ENCODE data around the gene C1GALT1. TPM values are rescaled to one million over a fixed set of nuclear protein-coding genes. Genes with fewer than 3 reads are reported as not detected.

C1GALT1 gene
- total and polyA plus RNA-seq, 9 of the 15 experiments (the other 6 are each of a cell fraction or from before 2014, with no cell fraction given): 5.0 to 33.2 (median 24.1) TPM

- Histone ChIP-seq H2AFZ (ENCODE audit: low read depth, low read length) (no peak overlapping the region), H3K4me2 (ENCODE audit: insufficient read depth, low read length) (no peak overlapping the region), H3K79me2 (ENCODE audit: control insufficient read depth, insufficient read depth, low read length) (peaks cover 6% of the 10 kb centered on the region; the same call in 2 of the 3 replicates), H3K36me3 (ENCODE audit: control insufficient read depth, insufficient read depth, low read length) (peaks cover 25% of the 10 kb centered on the region; the same call in 2 of the 3 replicates), H3K9me1 (ENCODE audit: control insufficient read depth, insufficient read depth, low read length) (no peaks in the 10 kb centered on the region), H3K4me1 (replicated peaks in 1 of 2; ENCODE audit: control insufficient read depth in 2 of 2, insufficient read depth in 2 of 2, low read length in 2 of 2) (no peaks in the 10 kb centered on the region), H3K27ac (ENCODE audit: extremely low read depth, low read depth, low read length) (no peak overlapping the region), H3K9me3 (replicated peaks; ENCODE audit: control insufficient read depth, insufficient read depth, low read depth, low read length) (no peaks in the 10 kb centered on the region), H3K27me3 (ENCODE audit: control insufficient read depth in 2 of 2, insufficient read depth in 2 of 2, low read length in 2 of 2) (no peaks in the 10 kb centered on the region), H3K9ac (ENCODE audit: insufficient read depth in 1 of 2, low read depth in 2 of 2, low read length in 2 of 2) (no peak overlapping the region), H3K4me3 (no peak overlapping the region), H4K20me1 (replicated peaks; ENCODE audit: control insufficient read depth, insufficient read depth, low read length) (no peaks in the 10 kb centered on the region)
- intact Hi-C loops (cut with micrococcal nuclease) (no loop called here), in situ Hi-C loops (cut with MboI) (no loop called here)
- ChIA-PET CTCF (ENCODE audit: low intra/inter-chr PET ratio) (no interaction called here), POLR2A (interaction anchor here (0.6 to 1.4 kb wide), 2 partner anchors 10 to 49 kb away, joined by 3 to 4 read pairs; no protein-coding TSS in a partner anchor)
- TF ChIP-seq CBX1 (IDR thresholded peaks at IDR 0.05; ENCODE audit: low read depth) (no peak), ZNF589 (CRISPR knock-in tag; IDR thresholded peaks at IDR 0.05; ENCODE audit: low read depth) (no peak), ZC3H4 (CRISPR knock-in tag; IDR thresholded peaks at IDR 0.05; ENCODE audit: borderline replicate concordance) (no peak), ZNF41 (CRISPR knock-in tag; conservative IDR thresholded peaks at IDR 0.05) (no peak), HBP1 (CRISPR knock-in tag; IDR thresholded peaks at IDR 0.05) (no peak), JUND (IDR thresholded peaks at IDR 0.05; ENCODE audit: borderline replicate concordance, low read depth, low read length) (no peak), JUND (tag; IDR thresholded peaks at IDR 0.05; ENCODE audit: borderline replicate concordance, low read depth, low read length) (no peak), GTF2A2 (tag; IDR thresholded peaks at IDR 0.05) (no peak), NONO (IDR thresholded peaks at IDR 0.05; ENCODE audit: low read depth in 2 of 2, low read length in 1 of 2) (no peak), ZNF507 (tag; conservative IDR thresholded peaks at IDR 0.05) (no peak)
- DNase-seq (ENCODE audit: extremely low read depth in 1 of 4, low spot score in 3 of 4): no peak
- BruUV-seq (replicated peaks): no TSS peak
- no peak for FAIRE-seq
- ATAC-seq: no peak
These were observed 36.9 kb downstream of the C1GALT1 start for GRCh38 chr7:7219216-7219615.

Measured in K562 (cell line).